A549 (cell line): ENCODE measurements around the gene TEKT5. TPM values are rescaled to one million over a fixed set of nuclear protein-coding genes. Genes with fewer than 3 reads are reported as not detected.

ENCODE experiments used
- ATAC-seq, 2 experiments: fragments of 200-7000 bp in 1 of 2; fragments of >200 bp in 1 of 2; cut with Nextera tagmentation in 1 of 2; cut with Tn5 transposase in 1 of 2; 3 replicates each; pipeline versions ENCODE4 v1.8.0 to v1.9.1; 2018 to 2020; ENCODE audit warnings: mild to moderate bottlenecking in 1 of 2, moderate library complexity in 1 of 2
- CTCF ChIA-PET: fragments of 300-600 bp; sonication (Branson Sonifier 250); formaldehyde crosslinking; extraction: SDS; loops from one replicate; lab custom pipeline; 2021; ENCODE audit warnings: antibody characterized with exemption, inconsistent platforms; lab: Yijun Ruan, JAX
- POLR2A ChIA-PET: fragments of 350-600 bp; formaldehyde crosslinking; extraction: SDS; loops from one replicate; lab custom pipeline; 2021; ENCODE audit warnings: antibody characterized with exemption, inconsistent platforms; lab: Yijun Ruan, JAX
- DNase-seq, 2 experiments: peaks; one replicate each; pipeline versions ENCODE4 v3.0.0 to v3.0.0-alpha.2; 2011 to 2016; ENCODE audit warnings: low read depth in 1 of 2, low spot score in 1 of 2
- FAIRE-seq: peaks from 2 replicates; lab custom pipeline; 2011; peaks lifted over from hg19 to GRCh38; lab: Jason Lieb, UNC
- H3K27ac ChIP-seq, 2 experiments: fragments of >200 bp; sonication (Bioruptor Twin); formaldehyde crosslinking; 3 replicates each; pipeline ENCODE4 v1.5.1; 2016 to 2017
- H3K4me1 ChIP-seq: fragments of >200 bp; sonication (Bioruptor Twin); formaldehyde crosslinking; 3 replicates; pipeline ENCODE4 v1.6.1; 2016
- H3K4me2 ChIP-seq: fragments of >200 bp; sonication (Bioruptor Twin); formaldehyde crosslinking; 3 replicates; pipeline ENCODE4 v1.6.1; 2016
- H3K4me3 ChIP-seq: fragments of >200 bp; sonication (Bioruptor Twin); formaldehyde crosslinking; 3 replicates; pipeline ENCODE4 v1.5.1; 2016
- H3K9me3 ChIP-seq: fragments of >200 bp; sonication (Bioruptor Twin); formaldehyde crosslinking; 3 replicates; pipeline ENCODE4 v1.6.1; 2016
- CTCF ChIP-seq: fragments of >200 bp; sonication (Bioruptor Twin); formaldehyde crosslinking; IDR thresholded peaks from 3 replicates; pipeline ENCODE4 v1.5.1; 2016
- E2F6 ChIP-seq: IDR thresholded peaks from 2 replicates; pipeline ENCODE4 v1.6.1; 2012; ENCODE audit warnings: low read depth, borderline replicate concordance
- EHF ChIP-seq: fragments of 250-450 bp; sonication (Bioruptor Pico); IDR thresholded peaks from 2 replicates; pipeline ENCODE4 v1.5.0; 2020; ENCODE audit warnings: mild to moderate bottlenecking
- FOSB ChIP-seq: fragments of 250-450 bp; sonication (Bioruptor Pico); IDR thresholded peaks from 2 replicates; pipeline ENCODE4 v1.5.0; 2020; ENCODE audit warnings: mild to moderate bottlenecking, moderate library complexity
- FOSL2 ChIP-seq, 2 experiments: fragments of 450-650 bp in 1 of 2; fragments of >200 bp in 1 of 2; sonication (Bioruptor Twin) in 1 of 2; formaldehyde crosslinking; IDR thresholded peaks; 2 replicates each; pipeline versions ENCODE4 v1.5.0 to v1.6.1; 2016 to 2020; ENCODE audit warnings: mild to moderate bottlenecking in 1 of 2, moderate library complexity in 1 of 2
- FOXS1 ChIP-seq: fragments of 250-450 bp; sonication (Bioruptor Pico); IDR thresholded peaks from 2 replicates; pipeline ENCODE4 v1.5.0; 2020; ENCODE audit warnings: mild to moderate bottlenecking, moderate library complexity
- HOXA7 ChIP-seq: fragments of 250-450 bp; sonication (Bioruptor Pico); IDR thresholded peaks from 2 replicates; pipeline ENCODE4 v1.5.0; 2020; ENCODE audit warnings: mild to moderate bottlenecking, moderate library complexity
- HOXB13 ChIP-seq: fragments of 250-450 bp; sonication (Bioruptor Pico); IDR thresholded peaks from 2 replicates; pipeline ENCODE4 v1.5.0; 2020; ENCODE audit warnings: low read depth, mild to moderate bottlenecking, moderate library complexity
- HOXB5 ChIP-seq: fragments of 250-450 bp; sonication (Bioruptor Pico); IDR thresholded peaks from 2 replicates; pipeline ENCODE4 v1.5.0; 2020; ENCODE audit warnings: mild to moderate bottlenecking, moderate library complexity
- JUN ChIP-seq, 2 experiments: fragments of >200 bp; sonication (Bioruptor Twin); formaldehyde crosslinking; IDR thresholded peaks; 2 replicates in 1 of 2; 3 replicates in 1 of 2; pipeline ENCODE4 v1.6.1; 2016 to 2017
- NFE2L2 ChIP-seq: fragments of 150-350 bp; conservative IDR thresholded peaks from 2 replicates; pipeline ENCODE4 v1.6.1; 2014; ENCODE audit warnings: low read length
- NPAS2 ChIP-seq: fragments of 250-450 bp; sonication (Bioruptor Pico); IDR thresholded peaks from 2 replicates; pipeline ENCODE4 v1.8.0; 2022; ENCODE audit warnings: mild to moderate bottlenecking, moderate library complexity, borderline replicate concordance
- PHF8 ChIP-seq: fragments of 200-600 bp; sonication (generic); IDR thresholded peaks from 2 replicates; pipeline ENCODE4 v1.6.1; 2016; ENCODE audit warnings: low read depth, mild to moderate bottlenecking, antibody characterized with exemption, moderate library complexity, borderline replicate concordance
- POLR2AphosphoS2 ChIP-seq: conservative IDR thresholded peaks from 2 replicates; pipeline ENCODE4 v1.6.1; 2012; ENCODE audit warnings: low read length, improper control_type of control experiment, inconsistent platforms
- RAD21 ChIP-seq, 2 experiments: fragments of >200 bp in 1 of 2; sonication (Bioruptor Twin) in 1 of 2; formaldehyde crosslinking in 1 of 2; IDR thresholded peaks in 1 of 2; conservative IDR thresholded peaks in 1 of 2; 2 replicates in 1 of 2; 3 replicates in 1 of 2; pipeline ENCODE4 v1.6.1; 2012 to 2018; ENCODE audit warnings: inconsistent platforms in 1 of 2
- RARB ChIP-seq: fragments of 250-450 bp; sonication (Bioruptor Pico); IDR thresholded peaks from 2 replicates; pipeline ENCODE4 v1.8.0; 2021; ENCODE audit warnings: mild to moderate bottlenecking, moderate library complexity
- RFX5 ChIP-seq: fragments of 450-650 bp; IDR thresholded peaks from 2 replicates; pipeline ENCODE4 v1.7.1; 2014; ENCODE audit warnings: antibody characterized with exemption, mild to moderate bottlenecking, moderate library complexity
- SMC3 ChIP-seq: fragments of >200 bp; sonication (Bioruptor Twin); formaldehyde crosslinking; IDR thresholded peaks from 3 replicates; pipeline ENCODE4 v1.6.1; 2018; ENCODE audit warnings: inconsistent platforms
- SREBF2 ChIP-seq: fragments of 450-650 bp; IDR thresholded peaks from 2 replicates; pipeline ENCODE4 v1.6.1; 2014; ENCODE audit warnings: mild to moderate bottlenecking, moderate library complexity
- TFCP2L1 ChIP-seq: fragments of 250-450 bp; sonication (Bioruptor Pico); IDR thresholded peaks from 2 replicates; pipeline ENCODE4 v1.5.0; 2021; ENCODE audit warnings: mild to moderate bottlenecking
- ZSCAN20 ChIP-seq: fragments of 250-450 bp; sonication (Bioruptor Pico); IDR thresholded peaks from 2 replicates; pipeline ENCODE4 v1.8.0; 2022; ENCODE audit warnings: mild to moderate bottlenecking, moderate library complexity
- WGBS: methylation state at CpG from one replicate; pipeline ENCODE4 v1.1.6; 2017; ENCODE audit errors: missing lambda C conversion rate; 5-methylcytosine and 5-hydroxymethylcytosine counted together
- polyA plus RNA-seq, 4 experiments: library from polyadenylated mRNA; depleted of rRNA in 3 of 4; stranded (reverse); fragments of >200 nt; fragmentation: RNase III in 1 of 4; extraction: RNeasy Plus Mini Kit Qiagen cat#74134 plus additional on column Dnase treatment in 1 of 4; gene quantifications; 2 replicates in 3 of 4; 3 replicates in 1 of 4; pipeline ENCODE4 v1.2.3, GENCODE V29; 2011 to 2017
- TF ChIP-seq, protein P1 (sequence below): fragments of 450-650 bp; IDR thresholded peaks from 2 replicates; pipeline ENCODE4 v1.6.1; 2014; ENCODE audit warnings: antibody characterized with exemption
- TF ChIP-seq, protein P2 (sequence below): fragments of 250-450 bp; sonication (Bioruptor Pico); IDR thresholded peaks from 2 replicates; pipeline ENCODE4 v1.5.0; 2020; ENCODE audit warnings: low read depth, mild to moderate bottlenecking, moderate library complexity

TEKT5 gene
- polyA plus RNA-seq, 2 of the 4 experiments (the other 2 are of a cell fraction) = 0.14 TPM; not detected in 1

- WGBS = 89% methylated on average over 13 of the region's 21 CpGs
- H3K4me1 ChIP-seq = no peaks in the 10 kb centered on the region
- POLR2A ChIA-PET = no interaction called here
- H3K9me3 ChIP-seq = no peaks in the 10 kb centered on the region
- DNase-seq = no peak
- TF ChIP-seq RFX5 (no peak), FOSB (CRISPR knock-in tag) (no peak), EHF (CRISPR knock-in tag) (no peak), HOXA7 (CRISPR knock-in tag) (no peak)
- CTCF ChIA-PET = interaction anchor here (1.1 to 1.3 kb wide), 2 partner anchors 185 to 380 kb away, joined by 3 read pairs; no protein-coding TSS in a partner anchor
- FAIRE-seq = no peak
- H3K27ac ChIP-seq = no peak overlapping the region
- H3K4me2 ChIP-seq = no peak overlapping the region
- no peak overlapping the region for H3K4me3 ChIP-seq
- ATAC-seq = no peak
Measured at GRCh38 chr16:10694306-10694705, 424 bp downstream of the TEKT5 start.

DNA sequence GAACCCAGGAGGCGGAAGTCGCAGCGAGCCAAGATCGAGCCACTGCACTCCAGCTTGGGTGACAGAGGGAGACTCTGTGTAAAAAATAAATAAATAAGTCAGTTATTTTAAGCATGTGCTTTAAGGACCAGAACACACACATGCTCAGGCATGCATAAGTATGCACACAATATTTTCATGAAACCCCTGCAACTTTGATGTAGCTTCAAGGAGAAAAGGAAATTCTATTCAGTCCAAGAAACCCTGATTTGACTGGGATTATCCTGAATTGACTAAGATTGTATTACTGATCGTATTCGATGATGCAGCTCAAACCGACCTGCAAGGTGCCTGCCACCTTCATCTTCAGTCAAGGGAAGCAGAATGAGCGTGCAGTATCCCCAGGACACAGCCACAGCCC, 841 bp downstream of the TEKT5 start:
- ChIA-PET POLR2A (no interaction called here), CTCF (interaction anchor here (1.1 to 1.3 kb wide), 2 partner anchors 184 to 379 kb away, joined by 3 read pairs; no protein-coding TSS in a partner anchor)
- H3K4me1 ChIP-seq = no peaks in the 10 kb centered on the region

DNA sequence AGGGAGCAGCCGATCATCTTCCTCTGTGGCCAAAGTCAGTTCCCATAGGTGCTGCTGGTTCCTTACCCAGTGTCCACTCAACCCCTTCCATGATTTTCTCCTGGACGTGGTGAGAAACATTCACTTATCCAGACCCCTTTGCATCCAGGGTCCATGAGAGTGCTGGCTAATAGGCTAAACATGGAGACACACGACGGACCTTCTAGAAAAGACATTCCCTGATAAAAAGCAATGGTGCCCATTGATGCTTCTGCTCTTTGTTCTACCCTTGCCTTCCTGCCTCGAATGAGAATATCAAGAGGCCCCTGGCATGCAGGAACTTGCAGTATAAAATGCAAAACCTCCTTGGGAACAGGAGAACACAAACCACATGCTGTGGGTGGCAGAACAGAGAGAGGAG, 2.3 kb downstream of the TEKT5 start:
- Histone ChIP-seq H3K4me1 (no peaks in the 10 kb centered on the region), H3K4me3 (no peak overlapping the region), H3K27ac (no peak overlapping the region), H3K9me3 (no peaks in the 10 kb centered on the region), H3K4me2 (no peak overlapping the region)
- DNase-seq (no peak), FAIRE-seq (no peak), ATAC-seq (no peak)
- POLR2A ChIA-PET = no interaction called here
- TF ChIP-seq FOSL2 (IDR thresholded peaks at IDR 0.05) (no peak), FOSL2 (CRISPR knock-in tag; IDR thresholded peaks at IDR 0.05) (no peak), E2F6 (no peak)
- TF ChIP-seq, protein P1, sequence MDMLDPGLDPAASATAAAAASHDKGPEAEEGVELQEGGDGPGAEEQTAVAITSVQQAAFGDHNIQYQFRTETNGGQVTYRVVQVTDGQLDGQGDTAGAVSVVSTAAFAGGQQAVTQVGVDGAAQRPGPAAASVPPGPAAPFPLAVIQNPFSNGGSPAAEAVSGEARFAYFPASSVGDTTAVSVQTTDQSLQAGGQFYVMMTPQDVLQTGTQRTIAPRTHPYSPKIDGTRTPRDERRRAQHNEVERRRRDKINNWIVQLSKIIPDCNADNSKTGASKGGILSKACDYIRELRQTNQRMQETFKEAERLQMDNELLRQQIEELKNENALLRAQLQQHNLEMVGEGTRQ = no peak
- CTCF ChIA-PET = no interaction called here
- WGBS = 64% methylated on average over 5 of the region's 5 CpGs

More for the DNA sequence above, 841 bp downstream of the TEKT5 start:
- Histone ChIP-seq H3K9me3 (no peaks in the 10 kb centered on the region), H3K27ac (no peak overlapping the region), H3K4me3 (no peak overlapping the region), H3K4me2 (no peak overlapping the region)
- WGBS = 83% methylated on average over 8 of the region's 8 CpGs
- TF ChIP-seq RAD21 (conservative IDR thresholded peaks at IDR 0.05 in 1 of 2, IDR thresholded peaks at IDR 0.05 in 1 of 2) (no peak), TFCP2L1 (CRISPR knock-in tag) (no peak), NPAS2 (CRISPR knock-in tag) (no peak), ZSCAN20 (CRISPR knock-in tag) (no peak), POLR2AphosphoS2 (no peak), PHF8 (no peak), EHF (CRISPR knock-in tag) (no peak), NFE2L2 (no peak), SMC3 (no peak), JUN (IDR thresholded peaks at IDR 0.05) (no peak), HOXB5 (no peak)
- TF ChIP-seq, protein P2, sequence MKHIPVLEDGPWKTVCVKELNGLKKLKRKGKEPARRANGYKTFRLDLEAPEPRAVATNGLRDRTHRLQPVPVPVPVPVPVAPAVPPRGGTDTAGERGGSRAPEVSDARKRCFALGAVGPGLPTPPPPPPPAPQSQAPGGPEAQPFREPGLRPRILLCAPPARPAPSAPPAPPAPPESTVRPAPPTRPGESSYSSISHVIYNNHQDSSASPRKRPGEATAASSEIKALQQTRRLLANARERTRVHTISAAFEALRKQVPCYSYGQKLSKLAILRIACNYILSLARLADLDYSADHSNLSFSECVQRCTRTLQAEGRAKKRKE (CRISPR knock-in tag) = no peak
- DNase-seq (no peak), FAIRE-seq (no peak), ATAC-seq (no peak)

GRCh38 chr16:10688726-10689125, 6.0 kb downstream of the TEKT5 start:
- ATAC-seq (no peak), DNase-seq (no peak), FAIRE-seq (no peak)
- no peaks in the 10 kb centered on the region for H3K9me3 ChIP-seq
- ChIA-PET POLR2A (no interaction called here), CTCF (interaction anchor here (0.6 kb wide), 2 partner anchors 54 to 247 kb away, joined by 3 to 6 read pairs; no protein-coding TSS in a partner anchor)
- no peaks in the 10 kb centered on the region for H3K4me1 ChIP-seq
- no peak overlapping the region for H3K4me3 ChIP-seq
- H3K27ac ChIP-seq = no peak overlapping the region
- TF ChIP-seq CTCF = no peak
- no peak for TF ChIP-seq HOXA7 (CRISPR knock-in tag)
- TF ChIP-seq HOXB13 = no peak
- TF ChIP-seq FOSB (CRISPR knock-in tag) = no peak
- no peak for TF ChIP-seq TFCP2L1 (CRISPR knock-in tag)
- TF ChIP-seq NPAS2 (CRISPR knock-in tag) = no peak
- no peak for TF ChIP-seq EHF (CRISPR knock-in tag)
- no peak for TF ChIP-seq NFE2L2
- TF ChIP-seq RARB (CRISPR knock-in tag) = no peak
- TF ChIP-seq FOXS1 (CRISPR knock-in tag) = no peak
- TF ChIP-seq SREBF2 = no peak
- H3K4me2 ChIP-seq = no peak overlapping the region
- WGBS = 77% methylated on average over 5 of the region's 5 CpGs
